Middle frontal gyrus (tissue), 1 donor: ENCODE results near the gene GPATCH2L.

Experiments used
- DNase-seq: peaks from one replicate; pipeline ENCODE4 v3.0.0-alpha.2; 2015; ENCODE audit warnings: low spot score; ENCODE audit errors: extremely low spot score

The GPATCH2L gene

DNA sequence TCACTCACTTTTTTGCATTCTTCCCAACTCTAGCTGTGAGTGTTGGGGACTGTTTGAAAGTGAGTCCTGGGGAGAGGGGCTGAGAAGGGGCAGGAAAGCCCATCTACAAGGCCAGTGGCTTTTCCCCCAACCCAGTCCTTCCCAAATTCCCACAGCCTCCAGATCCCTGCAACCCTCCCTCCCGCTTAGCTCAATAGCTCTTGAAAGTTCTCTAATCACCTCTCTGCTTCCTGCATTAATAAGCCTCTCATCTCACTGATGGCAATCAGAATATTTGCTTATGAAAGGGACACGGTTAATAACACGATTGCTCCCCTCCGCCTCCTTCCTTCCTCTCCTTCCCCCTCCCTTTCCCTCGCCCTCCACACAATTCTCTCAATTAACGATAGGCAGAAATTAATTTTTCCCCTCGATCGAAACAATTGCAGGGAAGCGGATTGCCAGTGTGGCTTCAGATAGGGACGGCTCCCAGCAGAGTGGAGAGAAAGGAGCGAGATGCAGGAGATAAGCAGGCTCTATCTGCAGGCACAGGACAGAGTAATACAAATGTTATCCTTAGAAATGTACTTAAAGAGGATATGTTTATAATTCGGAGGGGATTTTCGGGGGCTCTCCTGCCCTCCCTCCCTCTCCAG, 15.1 kb upstream of the GPATCH2L start:
- DNase-seq, result no peak

DNA sequence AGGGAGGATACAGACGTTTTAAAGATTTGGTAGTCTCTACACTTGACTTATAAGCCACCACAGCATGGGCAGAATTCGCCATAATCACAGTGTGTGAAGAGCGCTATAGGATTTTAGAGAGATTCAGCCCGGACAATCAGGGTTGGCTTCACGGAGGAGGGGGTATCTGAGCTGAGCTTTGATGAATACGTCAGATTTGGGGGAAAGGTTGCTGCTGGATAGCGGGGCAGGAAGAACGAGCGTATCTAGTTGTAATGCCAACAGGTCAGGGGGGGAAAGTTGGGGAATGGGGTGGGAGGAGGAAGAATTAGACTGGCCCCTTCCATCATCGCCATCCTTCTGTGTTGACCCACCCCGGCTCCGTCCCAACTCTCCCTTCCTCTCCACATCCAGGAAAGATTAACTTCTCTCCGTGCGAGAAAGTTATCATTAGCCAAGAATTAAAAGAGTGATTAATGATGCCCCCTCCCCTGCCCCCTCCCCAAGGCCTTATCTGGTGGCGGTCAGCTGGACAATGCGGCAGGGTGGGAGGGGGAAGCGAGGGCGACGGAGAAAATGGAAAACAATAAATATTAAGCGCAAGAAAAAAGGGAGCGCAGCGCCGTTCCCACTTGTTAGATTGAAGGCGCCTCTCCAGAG, 13.5 kb upstream of the GPATCH2L start:
- no peak for DNase-seq

DNA sequence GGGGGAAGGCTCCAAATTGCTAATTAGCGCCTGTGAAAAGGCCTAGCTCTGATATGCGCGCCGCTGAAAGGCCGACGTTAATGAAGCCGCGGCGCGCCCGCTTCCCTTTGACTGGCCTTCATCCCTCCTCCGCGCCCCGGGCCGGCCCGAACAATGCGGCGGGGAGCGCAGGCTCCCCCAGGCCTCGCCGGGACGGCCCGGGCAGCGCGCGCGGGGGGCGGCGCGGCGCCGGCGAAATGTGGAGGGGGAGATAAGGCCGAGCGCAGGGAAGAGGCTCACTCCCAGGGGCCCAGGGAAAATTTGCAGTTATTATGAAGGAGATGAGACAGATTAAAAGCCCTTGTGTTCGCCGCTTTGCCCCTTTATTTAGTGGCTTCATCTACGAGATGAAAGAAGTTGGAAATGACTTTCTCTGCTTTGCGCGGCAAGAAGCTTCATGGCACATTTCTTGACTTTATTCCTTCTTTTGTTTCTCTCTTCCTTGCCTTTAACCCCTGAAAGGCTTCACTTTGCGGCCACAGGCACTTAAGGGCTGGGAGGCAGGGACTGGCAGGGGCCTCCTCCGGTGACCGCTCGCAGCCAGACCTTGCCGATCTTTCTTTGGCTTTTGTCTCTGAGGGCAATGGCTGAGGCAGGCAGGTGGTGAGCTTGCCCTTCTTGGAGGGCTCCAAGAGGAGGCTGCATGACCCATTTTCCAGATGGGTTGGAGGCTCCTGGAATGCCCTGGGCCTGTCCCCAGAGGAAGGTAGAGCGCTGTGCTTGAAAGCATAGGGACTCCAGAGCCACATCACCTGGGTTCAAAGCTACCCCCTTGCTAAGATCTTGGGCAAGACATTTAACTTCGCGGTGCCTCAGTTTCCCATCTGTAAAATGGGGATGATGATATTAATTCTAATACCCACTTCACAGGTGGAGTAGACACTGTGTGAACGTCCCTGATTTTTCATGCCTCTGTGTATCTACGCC, 12.7 kb upstream of the GPATCH2L start:
- no peak for DNase-seq

DNA sequence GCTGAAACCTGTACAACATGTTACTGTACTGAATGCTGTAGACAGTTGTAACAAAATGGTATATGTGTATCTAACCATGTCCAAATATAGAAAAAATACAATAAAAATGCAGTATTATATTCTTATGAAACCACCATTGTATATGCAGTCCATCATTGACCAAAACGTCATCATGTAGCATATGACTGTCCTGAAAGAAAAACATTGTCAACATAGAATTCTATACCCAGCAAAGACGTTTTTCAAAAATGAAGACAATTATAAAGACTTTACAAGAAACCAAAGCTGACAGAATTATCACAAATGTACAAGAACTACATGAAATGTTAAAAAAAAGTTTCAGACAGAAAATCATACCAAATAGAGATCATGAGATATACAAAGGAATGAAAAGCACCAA, 8.1 kb upstream of the GPATCH2L start:
- no peak for DNase-seq

DNA sequence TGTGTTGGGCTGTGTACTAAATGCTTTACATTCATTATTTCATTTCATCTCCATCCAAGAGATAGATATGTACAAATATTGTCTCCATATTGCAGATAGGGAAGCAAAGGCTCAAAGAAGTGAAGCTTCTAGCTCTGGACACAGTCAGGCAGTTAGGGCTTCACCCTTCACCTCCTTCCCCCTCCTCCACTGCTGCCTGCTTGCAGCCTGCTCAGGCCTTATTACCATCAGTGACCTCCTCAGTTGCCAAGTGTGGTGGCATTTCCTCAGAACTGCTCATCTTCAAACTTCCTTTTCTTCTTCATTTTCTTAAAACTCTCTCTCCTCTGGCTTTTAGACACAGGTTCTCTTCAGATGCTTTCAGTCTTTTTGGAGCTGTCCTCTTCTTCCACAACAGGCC, 4.7 kb upstream of the GPATCH2L start:
- no peak for DNase-seq

DNA sequence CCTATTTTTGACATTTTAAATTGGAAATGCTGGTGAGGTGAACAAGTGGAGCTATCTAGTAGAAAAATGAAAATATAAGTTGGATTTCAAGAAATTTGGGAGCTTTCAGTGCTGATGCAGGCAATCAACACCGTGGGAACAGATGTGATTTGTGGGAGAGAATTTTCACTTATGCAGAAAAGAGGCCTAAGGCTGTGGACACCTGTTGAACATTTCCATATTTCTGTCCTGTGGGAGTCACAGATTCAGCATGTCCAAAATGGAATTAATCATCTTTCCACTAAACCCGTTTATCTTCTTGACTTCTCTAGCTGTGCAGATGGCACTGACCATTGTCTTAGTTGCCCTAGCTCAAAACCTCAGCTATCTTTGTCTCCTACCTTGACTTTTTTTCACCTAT, 2.5 kb upstream of the GPATCH2L start:
- DNase-seq, result no peak

DNA sequence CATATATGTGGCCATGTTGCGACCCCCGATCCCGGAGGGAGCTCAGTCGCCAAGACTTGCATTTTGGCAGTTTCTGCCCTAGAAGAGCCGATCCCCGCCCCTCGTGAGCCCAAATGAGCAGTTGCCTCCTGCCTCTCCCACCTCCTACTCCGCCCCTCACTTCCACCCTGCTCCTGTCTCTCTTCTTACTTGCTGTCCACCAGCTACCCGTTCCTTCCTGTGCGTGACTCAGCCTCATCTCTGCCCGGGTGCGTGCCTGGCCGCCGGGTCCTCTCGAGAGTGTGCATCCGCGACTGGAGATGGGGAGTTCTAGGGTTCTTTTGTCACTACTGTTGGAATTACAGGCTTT, 585 bp downstream of the GPATCH2L start:
- no peak for DNase-seq

DNA sequence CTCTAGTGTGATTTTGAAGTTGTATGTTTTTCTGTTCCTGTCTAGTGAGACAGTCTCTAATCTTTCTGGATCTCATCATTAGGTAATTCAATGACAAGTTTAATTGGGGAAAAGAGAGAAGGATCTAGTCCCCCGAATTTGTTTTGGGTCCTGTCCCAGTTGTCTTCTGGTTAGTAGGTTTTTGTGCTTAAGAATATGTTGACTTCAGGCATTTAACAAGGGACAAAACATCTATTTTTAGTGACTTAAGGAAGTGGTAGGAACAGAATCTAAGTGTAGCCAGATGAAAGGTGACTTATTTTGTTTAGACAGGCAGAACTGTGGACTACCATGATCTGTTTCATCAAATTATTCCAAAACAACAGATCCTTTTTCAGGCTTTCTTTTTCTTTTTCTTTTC, 2.2 kb downstream of the GPATCH2L start:
- DNase-seq, result no peak

DNA sequence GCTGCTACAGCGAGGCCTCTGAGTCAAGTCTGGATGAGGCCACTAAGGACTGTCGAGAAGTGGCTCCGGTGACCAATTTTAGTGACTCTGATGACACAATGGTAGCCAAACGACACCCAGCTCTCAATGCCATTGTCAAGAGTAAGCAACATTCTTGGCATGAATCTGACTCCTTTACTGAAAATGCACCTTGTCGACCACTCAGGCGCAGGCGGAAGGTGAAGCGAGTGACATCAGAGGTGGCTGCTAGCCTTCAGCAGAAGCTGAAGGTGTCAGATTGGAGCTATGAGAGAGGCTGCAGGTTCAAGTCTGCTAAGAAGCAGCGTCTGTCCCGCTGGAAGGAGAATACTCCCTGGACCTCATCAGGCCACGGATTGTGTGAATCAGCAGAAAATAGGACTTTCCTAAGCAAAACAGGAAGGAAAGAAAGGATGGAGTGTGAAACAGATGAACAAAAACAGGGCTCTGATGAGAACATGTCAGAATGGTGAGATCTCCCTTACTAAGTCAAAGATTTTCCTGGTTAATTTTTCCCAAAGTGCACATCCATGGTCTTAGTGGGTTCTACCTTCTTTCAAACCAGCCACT, 2.9 kb downstream of the GPATCH2L start:
- DNase-seq, result no peak

DNA sequence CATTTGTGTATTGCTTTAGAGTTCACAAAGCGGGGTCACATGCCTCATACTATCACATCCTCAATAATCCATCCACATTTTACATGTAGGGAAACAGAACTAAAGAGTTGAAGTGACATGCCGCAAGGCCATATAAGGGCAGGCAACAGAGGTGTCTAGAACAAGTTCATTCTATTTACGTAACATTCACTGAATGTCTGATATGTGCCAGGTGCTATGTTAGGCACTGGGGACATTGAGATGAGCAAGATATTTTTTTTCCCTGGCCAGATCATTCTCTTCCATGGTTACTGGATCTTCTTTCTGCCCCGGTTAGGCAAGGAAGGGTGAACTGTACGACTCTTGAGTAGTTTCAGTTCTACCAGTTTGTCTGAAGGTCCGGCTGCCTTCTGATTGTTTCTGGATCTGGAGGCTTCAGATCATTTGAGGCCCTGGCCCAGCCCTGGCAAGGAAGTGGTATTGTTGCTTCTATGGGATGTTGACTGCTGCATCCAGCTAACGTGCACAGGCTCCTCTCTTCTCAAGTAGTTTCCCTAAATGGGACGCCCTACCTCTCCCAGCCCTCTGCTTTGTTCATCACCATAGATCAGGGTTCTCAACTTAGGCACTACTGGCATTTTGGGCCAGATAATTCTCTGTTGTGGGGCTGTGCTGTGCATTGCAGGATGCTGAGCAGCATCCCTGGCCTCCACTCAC, 12.1 kb downstream of the GPATCH2L start:
- DNase-seq, result no peak

DNA sequence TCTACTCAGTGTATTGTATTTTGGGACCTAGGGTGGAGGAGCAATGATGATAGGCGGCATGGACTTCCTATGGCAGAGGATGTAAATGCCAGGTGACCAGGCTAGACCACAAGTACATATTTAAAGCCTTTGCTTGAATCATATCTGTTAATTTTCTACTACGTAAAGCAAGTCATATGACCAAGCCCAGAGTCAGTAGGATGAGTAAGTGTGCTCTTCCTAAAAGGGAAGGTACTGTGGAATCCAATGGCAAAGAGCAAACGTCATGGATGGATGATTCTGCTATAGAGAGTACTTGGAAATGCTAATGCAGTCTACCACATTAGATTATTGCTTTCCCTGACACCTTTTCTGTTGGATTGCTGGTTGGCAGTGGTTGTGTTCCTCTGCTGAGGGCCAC, 16.8 kb downstream of the GPATCH2L start:
- DNase-seq, result no peak

DNA sequence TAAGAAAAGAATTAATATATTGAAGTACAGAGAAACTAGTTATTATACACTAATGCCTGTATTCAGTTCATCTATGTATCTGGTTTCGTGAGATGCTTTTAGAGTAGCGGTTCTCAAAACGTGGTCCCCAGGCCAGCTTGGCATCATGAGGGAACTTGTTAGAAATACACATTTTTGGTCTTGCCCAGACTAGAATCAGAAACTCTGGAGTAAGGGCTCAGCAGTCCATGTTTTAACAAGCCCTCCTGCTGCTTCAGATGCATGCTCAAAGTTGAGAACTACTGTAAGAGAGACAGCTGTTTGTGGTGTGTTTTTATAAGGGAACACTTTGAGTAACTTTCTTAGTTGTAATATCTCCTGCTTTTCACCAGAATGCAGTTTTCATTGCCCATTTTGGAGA, 18.1 kb downstream of the GPATCH2L start:
- no peak for DNase-seq

DNA sequence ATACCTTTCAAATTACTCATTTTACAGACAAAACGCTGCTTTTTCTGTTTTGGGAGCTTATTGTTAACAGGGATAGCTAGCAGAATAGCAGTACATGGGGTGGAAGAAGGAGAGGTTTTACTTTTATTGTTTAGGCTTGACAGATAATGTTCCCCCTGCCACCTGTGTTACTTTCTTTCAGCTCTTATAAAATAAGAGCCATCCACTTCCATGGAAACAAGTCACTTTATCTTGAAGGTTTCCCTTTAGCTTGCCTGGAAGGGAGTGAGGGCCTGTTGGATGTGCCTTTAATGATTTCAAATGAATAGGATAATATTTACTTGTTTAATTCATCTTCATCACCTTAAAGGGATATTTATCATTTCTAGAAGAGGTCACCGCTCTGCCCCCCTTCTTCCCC, 23.3 kb downstream of the GPATCH2L start:
- DNase-seq, result no peak

DNA sequence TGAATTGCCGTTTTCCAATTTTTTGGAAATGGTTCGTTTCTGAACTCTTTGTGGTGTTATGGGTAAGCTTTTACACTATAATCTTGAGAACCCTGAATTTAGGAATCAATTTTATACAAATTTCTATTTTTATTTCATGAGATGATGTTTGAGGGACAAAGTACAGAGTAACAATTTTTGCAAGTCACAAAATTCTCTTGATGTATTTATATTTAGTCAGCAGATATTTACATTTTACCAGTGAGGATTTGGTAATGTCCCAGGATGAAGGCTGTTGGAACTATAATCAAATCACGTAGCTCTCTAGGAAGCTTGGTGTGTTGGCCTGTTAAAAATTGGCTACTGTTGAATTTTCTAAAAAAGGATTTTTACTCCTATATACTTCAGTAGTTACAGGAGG, 24.2 kb downstream of the GPATCH2L start:
- DNase-seq, result no peak

DNA sequence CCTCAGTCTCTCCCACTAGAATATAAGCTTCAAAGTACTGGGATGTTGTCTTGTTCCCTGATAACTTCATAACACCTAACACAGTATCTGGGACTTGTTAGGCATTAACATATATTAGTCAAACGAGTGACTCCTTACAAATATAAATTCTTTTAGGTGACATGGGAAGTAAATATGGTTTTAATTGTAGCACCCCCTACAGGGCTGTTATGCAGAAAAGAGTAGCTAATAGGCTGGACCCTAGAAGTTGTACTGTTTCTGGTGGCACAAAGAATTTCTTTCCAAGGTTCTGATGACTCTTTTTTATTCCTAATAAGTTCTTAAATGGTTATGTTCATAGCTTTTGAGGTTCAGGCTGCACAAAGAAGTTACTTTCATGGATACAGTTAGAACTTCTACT, 29.8 kb downstream of the GPATCH2L start:
- no peak for DNase-seq

DNA sequence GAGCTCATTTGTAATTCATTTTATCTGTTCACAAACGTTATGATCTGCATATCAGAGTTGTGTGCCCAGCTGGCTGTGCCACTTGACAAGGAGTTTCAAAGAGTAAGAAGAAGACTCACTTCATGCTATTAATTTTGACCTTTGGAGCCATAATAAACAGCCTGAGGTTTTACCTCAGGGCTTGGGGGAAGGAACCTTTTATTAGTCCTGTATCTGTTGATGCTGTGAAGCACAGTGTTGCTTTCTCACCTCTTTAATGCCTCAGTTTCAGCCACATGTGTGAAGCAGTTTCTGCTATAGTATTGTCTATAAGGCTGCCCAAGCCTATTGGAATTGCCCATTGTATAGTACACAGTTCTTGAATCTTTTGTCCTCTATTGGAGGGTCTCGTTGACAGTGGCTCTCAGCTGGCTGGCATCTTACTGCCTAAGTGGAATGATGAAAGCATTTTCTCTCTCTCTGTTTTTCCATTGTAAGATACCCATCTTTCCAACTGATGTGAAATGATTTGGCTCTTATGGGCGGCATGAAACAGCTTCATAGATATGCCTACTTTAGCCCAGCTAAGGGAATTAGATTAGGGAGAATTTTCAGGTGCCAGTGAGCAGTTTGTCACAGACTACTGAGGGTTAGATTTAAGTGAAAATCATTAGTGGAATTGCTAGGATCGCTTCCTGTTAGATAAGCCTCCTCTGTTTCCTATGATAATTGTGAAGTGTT, 34.7 kb downstream of the GPATCH2L start:
- DNase-seq, result no peak

DNA sequence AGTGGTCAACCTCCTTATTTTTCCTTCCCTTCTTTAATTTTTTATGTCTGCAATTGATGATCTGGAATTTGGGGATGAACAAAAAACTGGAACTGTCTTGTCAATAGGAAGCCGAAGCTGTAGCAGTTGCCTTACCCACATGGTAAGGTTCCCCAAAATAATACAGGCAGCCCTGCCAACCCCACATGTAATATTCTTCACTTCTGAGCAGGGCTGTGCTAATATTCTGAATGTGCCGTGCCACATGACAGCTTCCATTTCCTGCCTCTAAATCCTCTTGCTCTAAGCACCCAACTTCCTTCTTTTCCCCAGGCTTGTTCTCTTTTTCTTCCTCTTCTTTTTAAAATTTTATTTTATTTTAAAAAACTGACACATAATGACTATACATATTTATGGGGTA, 39.6 kb downstream of the GPATCH2L start:
- no peak for DNase-seq

DNA sequence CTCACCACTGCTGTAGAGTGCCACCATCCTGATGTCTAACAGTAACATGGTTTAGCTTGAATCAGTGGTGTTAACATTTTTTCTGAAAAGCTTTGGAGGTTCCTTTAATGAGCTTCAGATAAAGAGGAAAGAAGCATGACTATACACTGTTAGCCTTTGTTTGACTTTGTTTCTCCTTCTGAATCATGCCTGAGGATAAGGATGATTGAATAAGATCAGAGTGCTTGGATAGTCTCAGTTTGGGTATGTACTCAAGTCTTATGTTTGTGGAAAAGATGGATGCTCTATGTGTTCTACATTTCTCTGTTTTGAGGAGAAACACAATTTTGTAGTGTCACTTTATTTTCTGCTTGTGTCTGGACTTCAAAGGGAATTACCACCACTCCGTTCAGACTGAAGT, 42.0 kb downstream of the GPATCH2L start:
- DNase-seq, result no peak

DNA sequence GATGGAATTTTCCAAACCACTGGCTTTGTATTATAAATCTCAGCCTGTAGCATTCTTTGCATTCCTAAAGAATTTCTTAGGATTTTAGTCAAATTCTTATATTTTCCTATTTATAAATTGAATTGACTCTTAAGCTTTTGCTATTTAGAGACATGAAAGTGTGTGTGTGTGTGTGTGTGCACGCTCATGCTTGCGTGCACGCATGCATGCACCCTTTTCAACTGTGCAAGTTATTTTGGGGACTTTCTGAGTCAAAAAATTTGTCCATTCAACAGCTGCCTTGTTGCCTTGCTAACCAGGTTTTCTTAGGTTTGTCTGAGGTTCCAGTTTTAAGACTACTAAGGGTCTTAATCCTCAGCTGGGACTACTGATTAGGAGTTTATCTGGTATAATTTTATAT, 42.6 kb downstream of the GPATCH2L start:
- no peak for DNase-seq

DNA sequence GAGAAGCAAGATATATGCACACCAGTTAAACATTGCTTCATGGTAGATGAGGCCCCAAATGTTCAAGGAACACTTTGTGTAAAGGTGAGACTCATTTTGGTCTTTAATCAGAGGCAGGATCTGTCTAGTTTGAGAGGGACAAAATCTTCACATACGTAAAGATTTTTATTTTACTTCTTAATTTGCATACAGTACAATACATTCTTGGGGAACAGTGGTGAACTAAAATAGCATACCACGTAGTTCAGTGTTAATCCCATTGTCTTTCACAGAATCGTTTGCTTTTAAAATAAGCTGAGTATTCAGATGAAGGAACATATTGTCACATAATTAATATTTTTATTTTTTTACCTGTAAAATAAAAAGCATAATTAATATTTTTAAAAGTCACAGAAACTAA, 43.3 kb downstream of the GPATCH2L start:
- DNase-seq, result no peak
